SU-DHL-6 (cell line): ENCODE results near the gene ATXN7L1.

Experiments
- CTCF ChIP-seq: fragments of 200-600 bp; sonication (generic); IDR thresholded peaks from one replicate; pipeline ENCODE4 v1.5.1; 2017; ENCODE audit warnings: antibody characterized with exemption, mild to moderate bottlenecking, low read length, moderate library complexity; ENCODE audit not compliant: insufficient read depth, poor library complexity, severe bottlenecking
- EZH2phosphoT487 ChIP-seq: fragments of 200-600 bp; sonication (generic), shearing (Covaris generic); conservative IDR thresholded peaks from 2 replicates; pipeline ENCODE4 v1.6.1; 2018; ENCODE audit warnings: mild to moderate bottlenecking, antibody characterized with exemption, low read length, moderate library complexity, mixed read lengths

GRCh38 chr7:105665684-105666083, 210.7 kb downstream of the ATXN7L1 start:
- TF ChIP-seq CTCF, result no peak
- no peak for TF ChIP-seq EZH2phosphoT487
